ENCODE data around the gene TTC9C.
"Not testable (repeated sequence)": the region's sequence is repeated elsewhere in the genome, so short reads cannot be mapped to it uniquely, and the experiment has no call there.

TTC9C gene

DNA sequence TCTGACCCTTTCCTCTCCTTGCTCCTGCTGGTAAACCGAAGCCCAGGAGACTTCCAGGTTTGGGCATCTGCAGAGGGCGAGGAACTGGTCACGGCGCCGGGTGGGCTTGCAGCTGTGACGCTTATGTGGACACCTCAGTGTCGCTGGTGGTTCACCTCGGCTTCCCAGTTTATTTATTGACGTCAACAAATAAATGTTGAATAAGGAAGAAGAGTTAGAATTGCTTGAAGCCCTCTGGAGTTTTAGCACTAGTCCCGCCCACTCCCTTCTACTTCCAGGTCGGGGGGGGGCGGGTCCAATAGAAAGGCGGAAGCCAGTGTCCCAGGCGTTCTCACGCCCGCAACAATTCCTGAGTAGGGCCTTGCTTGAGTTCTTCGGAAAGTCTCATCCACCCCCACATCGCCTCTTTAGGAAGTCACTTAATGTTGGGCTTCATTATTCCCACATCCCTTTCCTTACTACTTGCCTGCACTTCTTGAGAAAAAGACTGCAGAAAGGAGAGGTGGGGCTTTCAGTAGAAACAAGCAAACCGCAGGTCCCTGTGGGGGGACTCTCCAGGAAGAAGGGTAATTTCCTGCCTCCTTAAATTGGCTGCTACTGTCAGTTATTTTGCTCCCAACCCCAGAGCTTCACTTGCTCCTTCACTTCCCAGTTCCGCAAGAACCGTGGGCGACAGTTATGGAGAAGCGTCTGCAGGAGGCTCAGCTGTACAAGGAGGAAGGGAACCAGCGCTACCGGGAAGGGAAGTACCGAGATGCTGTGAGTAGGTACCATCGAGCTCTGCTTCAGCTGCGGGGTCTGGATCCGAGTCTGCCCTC lies at the start of gene TTC9C:
Gene TTC9C, plus strand, starts transcription at position 316 of the 818 bp plus-strand sequence. Its CDS starts 363 bp downstream, at position 679.
- peak; percentile 73 to 79 for DNase-seq (ENCODE audit: low read depth in 2 of 2)

DNA sequence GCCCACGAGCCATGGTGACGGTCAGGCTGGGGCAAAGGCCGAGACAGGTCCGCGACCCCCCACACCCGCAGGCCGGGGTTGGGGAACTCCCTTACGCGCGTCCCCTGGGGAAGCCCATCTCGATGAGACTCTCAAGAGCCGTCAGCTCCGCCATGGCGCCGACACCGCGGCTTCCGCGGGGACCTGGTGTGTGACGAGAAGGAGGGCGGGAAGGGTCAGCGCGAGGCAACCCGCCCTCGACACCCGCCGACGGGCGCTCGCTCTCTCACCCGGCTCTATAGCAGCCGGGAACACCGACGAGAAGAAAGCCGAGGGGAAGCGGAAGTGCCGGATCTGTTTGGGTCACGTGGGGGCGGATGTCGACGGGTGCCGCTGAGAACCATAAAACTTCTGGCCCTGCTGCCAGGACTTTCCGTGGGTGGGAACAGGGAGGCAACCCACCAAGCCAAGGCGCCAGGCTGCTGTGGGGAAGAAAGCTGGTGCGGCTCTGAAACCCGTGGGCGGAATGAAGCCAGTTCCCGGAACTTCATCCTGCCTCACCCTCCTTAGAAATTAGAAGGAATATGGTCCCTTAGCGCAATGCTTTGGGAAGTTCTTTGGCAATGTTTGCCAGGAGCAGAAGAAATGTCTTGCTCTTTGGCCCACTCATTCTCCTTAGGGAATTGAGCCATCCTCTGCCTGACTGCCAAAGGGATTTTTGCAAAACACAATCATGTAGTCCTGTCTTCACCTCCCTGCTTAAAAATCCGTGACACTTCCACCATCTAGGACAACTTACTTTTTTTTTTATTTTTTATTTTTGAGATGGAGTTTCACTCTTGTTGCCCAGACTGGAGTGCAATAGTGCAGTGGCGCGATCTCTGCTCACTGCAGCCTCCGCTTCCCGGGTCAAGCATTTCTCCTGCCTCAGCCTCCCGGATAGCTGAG lies 49.3 kb upstream of the TTC9C start, which contains the start of gene UBXN1:
Gene UBXN1, minus strand, starts transcription at position 304 of the 927 bp plus-strand sequence. Its CDS starts 150 bp downstream, at position 154.
- DNase-seq (ENCODE audit: low read depth in 2 of 2), result peak; percentile 82 to 86

DNA sequence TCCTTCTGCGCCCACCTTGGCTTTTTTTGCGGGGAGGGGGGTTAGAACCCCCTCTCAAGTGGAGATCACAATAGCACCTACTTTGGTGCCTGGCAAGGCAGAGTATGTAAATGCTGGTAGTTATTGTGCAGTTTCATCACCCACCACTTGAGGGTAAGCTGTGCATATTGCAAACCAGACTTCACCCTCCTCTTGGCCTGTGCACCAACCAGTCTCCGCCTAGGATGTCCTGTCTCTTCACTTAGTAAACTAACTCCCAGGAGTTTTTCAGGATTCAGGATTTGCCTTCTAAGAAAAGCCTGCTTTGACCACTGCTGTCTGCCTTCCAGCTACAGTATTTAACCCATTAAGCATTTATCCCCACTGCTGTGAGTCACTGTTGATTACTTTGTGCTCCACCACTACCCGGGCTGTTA lies 47.5 kb upstream of the TTC9C start:
- DNase-seq (ENCODE audit: low read depth in 2 of 2), result no peak

DNA sequence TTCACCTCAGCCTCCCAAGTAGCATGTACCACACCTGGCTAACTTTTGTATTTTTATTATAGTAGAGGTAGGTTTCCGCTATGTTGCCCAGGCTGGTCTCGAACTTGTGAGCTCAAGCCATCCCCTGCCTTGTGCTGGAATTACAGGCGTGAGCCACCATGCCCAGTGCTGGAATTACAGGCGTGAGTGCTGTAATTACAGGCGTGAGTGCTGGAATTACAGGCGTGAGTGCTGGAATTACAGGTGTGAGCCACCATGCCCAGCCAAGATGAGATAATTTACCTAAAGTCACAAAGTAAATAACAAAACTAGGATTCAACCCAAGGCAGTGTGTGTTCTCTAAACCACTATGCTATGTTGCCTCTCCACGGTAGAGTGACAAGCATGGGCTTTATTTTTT lies 45.8 kb upstream of the TTC9C start:
- no peak for DNase-seq (ENCODE audit: low read depth in 2 of 2)

DNA sequence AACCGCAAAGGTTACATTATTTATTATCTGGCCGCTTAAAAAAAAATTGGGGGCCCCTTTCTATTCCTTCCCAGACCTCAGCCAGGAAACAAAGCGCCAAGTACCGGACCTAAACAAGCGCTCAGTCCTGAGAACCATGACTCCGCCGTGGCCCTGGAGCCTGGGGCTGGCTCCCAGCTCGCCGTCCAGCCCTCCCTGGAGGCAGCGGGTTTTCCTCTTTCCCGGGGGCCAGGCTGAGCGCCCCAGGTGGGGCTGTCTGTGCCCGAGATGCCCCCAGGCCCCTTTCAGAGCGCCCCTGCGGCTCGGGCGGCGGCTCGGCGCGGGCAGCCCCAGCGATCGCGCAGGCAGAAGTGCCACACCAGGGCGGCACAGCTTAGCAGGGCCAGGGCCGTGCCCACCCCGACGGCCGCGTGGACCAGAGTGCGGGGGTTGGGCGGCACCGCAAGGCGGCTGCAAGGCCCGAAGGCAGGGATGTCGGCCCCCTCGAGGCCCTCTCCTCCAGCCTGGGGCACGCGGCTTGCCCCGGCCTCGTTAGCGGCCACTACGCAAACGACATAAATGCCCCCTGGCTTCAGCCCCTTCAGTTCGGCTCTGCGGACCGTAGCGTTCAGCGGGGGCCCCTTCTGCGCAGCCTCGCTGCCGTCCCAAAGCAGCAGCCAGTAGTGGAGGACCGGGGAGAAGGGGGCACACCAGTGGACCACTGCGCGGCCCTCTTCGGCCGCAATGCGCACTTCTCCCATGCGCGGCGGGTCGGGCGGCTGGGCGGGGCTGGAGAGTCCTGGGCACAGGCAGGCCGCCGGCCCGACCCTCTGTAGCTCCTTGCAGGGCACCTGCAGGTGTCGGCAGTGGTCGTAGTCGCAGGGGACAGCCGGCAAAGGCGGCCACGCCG lies 40.5 kb upstream of the TTC9C start:
- no peak for DNase-seq (ENCODE audit: low read depth in 2 of 2)

GRCh38 chr11:62688491-62688890 lies 39.8 kb upstream of the TTC9C start:
- no peak for DNase-seq (ENCODE audit: low read depth in 2 of 2)

DNA sequence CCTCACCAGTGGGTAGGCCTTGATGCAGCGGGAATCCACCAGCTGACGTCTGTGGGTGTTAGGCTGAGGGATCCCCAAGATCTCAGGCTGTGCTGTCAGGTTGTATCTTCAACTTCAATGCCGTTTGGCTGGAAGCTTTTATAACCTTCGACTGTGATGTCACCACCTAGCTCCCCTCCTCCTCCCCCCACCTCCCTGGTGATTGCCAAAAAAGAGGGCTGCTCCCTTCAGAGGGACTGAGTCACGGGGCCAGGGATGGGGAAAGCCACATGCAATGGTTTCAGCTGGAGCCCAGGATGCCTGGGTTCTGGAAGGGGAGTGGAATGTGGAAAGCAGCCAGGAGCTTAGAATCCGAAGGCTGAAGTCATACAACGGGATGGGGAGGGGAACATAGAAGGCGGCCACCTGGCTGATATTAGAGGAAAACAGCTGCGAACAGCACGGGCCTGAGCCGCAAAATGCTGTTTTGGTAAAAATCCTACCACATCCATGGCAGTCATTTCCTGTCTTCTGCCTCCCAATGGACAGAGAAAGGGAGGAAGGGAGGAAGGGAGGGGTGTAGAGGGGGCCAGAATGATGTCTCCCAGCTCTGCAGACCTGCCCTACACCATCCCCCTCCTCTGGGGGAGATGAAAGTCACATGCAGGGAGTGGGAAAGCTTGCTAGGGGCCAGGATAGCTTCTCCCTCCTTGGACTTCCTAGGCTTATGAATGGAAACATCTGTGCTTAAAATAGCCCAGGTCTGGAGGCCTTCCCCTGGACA lies 38.7 kb upstream of the TTC9C start, which contains the start of gene LRRN4CL:
Gene LRRN4CL, minus strand, starts transcription at position 110 of the 763 bp plus-strand sequence. CDS start 1,022 bp downstream, outside the sequence.
- no peak for DNase-seq (ENCODE audit: low read depth in 2 of 2)

DNA sequence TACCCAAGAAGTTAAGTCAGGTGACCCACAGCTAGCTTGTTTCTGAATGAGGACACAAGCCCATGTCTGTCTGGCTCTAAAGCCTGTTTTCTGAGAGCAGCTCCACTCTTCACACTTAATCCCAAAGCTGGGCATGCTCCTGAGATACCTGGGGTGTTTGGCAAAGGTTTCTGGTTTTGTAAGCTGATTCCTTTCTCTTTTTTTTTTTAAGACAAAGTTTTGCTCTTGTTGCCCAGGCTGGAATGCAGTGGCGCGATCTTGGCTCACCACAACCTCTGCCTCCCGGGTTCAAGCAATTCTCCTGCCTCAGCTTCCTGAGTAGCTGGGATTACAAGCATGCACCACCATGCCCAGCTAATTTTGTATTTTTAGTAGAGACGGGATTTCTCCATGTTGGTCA lies 34.7 kb upstream of the TTC9C start:
- not testable (repeated sequence) for DNase-seq (ENCODE audit: low read depth in 2 of 2)

- DNase-seq (ENCODE audit: low read depth in 2 of 2), result peak; percentile 55 to 69
Observed at GRCh38 chr11:62694455-62695167, 33.7 kb upstream of the TTC9C start.

DNA sequence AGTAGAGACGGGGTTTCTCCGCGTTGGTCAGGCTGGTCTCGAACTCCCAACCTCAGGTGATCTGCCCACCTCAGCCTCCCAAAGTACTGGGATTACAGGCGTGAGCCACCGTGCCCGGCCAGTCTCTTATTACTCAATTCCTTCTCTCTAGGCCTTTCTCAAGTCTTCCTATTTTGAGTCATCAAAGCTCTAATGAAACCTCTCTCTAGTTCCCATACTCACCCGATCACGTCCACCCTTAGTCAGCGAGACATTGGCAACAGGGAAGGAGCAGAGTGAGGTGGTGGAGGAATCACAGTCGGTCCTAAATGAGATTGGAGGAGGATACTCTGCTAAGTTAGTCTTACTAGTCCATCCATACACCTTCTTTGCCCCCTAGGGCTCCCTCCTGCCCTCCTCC lies 26.0 kb upstream of the TTC9C start:
- DNase-seq (ENCODE audit: low read depth in 2 of 2), result no peak

GRCh38 chr11:62703921-62704320 lies 24.4 kb upstream of the TTC9C start:
- not testable (repeated sequence) for DNase-seq (ENCODE audit: low read depth in 2 of 2)

DNA sequence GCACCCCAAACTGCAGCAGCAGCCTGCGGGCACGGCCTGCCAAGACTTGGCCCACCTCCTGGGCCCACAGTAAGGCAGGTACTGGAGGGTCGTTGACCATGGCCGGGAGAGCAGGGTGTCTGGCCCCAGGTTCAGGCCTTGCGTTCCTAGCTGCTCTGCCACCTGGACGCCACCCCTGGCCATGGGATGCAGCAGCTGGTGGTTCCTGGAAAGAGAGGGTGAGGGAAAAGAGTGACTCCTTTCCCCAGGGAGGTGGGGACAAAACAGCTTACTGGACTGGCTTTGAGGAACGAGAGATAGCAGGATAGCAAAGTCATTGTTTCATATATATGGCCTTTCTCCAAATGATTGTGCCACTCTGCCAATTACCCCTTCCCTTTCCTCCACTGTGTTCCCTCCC lies 22.9 kb upstream of the TTC9C start:
- no peak for DNase-seq (ENCODE audit: low read depth in 2 of 2)

DNA sequence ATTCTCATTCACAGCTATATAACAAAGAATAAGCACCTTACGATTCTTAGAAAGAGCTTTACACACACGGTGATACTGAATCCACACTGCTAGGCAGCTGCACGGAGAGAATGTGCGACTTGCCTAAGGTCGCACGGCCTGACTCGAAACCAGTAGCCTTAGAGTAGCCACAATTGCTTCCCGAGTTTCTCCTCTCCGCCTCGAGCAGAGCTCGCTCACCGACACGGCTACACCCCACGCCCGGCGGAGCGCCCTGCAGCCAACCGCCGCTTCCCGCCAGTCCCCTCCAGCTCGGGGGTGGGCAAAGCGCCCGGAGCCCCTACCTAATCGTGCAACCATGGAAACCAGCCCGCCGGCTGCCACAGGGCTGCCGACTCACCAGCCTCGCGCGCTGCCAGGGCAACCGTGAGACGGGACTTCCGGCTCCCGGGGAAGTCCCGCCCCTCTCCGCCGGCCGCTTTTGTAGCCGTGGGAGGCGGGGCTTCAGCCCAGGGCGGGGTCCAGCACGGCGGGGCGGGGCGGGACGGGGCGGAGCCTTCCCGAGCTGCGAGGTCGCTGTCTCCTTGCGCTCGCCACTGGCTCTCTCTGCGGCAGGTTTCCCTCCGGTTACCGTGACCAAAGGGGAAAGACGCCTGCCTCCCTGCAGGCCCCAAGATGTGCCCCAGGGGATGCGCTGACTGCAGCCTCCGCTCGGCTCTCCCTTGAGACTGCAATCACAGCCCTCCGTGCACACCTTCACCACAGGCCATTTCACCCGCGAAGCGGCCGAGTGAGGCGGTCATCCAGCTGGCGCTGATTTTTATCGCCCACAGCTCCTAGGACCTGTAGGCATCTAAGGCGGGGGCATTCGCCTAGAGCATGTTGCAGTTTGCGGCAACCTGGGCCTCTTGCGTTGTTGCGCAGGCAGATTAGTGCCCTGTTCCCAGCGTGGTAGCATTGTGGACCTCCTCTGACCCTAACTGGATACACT lies 22.1 kb upstream of the TTC9C start:
- DNase-seq (ENCODE audit: low read depth in 2 of 2), result peak; percentile 84 to 92

- DNase-seq (ENCODE audit: low read depth in 2 of 2), result no peak
Observed at GRCh38 chr11:62706850-62707247, 21.4 kb upstream of the TTC9C start.

DNA sequence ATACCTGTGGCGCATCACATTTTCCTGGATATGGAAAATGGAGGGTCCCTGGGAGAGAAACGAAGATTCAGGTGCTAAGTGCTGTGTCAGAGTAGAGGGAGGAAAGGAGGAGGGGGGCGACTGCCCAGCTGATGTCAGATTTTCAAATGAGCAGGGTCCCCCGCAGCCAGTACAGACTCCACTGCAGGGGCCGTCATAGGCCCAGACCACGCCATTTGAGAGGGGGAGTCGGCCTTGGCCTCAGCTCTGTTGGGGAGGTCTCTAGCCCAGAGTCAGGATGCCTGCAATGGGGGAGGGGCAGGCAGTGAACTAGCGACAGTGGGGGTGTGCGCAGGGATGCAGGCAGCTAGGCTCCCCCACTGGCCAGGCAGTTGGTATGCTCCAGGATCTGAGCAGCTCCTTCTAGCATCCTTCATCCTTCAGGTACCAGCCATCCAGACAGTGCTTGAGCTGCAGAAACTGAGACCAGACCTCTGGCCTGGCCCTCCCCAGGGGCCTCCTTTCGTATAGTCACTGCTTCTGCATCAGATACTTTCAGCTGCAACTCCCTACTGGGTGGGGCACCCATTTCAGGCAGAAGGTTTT lies 20.9 kb upstream of the TTC9C start, which contains the start of the genes BSCL2 and GNG3:
Gene BSCL2, minus strand, starts transcription at position 148 of the 585 bp plus-strand sequence. CDS start 229 bp downstream, outside the sequence.
Gene GNG3, plus strand, starts transcription at position 400 of the 585 bp plus-strand sequence. CDS start 620 bp downstream, outside the sequence.
- DNase-seq (ENCODE audit: low read depth in 2 of 2), result no peak

DNA sequence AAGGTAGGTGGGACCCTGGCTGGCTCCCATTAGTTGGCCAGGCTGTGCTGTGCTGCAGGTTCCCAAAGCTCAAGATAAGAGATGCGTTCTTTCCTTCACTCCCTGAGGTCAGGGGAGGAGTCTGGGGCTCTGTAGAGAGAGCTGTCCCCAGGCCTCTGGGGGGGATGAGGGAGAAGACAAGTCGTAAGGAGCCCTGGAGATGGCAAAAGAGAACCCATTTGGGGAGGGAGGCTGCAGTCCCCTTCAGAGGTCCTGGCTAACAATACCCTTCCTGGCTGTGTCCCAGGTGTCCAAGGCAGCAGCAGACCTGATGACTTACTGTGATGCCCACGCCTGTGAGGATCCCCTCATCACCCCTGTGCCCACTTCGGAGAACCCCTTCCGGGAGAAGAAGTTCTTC lies 19.9 kb upstream of the TTC9C start:
- DNase-seq (ENCODE audit: low read depth in 2 of 2), result no peak

DNA sequence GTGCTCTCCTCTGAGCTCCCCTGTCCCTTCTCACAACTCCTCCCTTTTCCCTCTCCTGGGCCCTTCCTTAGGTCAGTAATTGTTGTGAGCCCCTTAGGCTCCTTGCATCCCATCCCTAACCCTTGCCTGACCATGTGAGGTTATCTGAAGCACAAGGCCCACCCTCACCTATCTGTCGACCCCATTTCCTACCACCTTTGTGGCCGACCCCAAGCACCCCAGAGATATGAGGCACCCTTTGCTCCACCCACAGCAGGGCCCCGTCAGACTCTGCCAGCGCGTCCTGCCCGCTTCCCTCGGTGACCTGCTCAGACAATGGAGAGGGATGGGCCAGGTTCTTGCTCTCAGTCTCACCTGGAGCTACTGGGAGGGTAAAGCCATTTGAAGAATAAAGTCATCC lies 19.5 kb upstream of the TTC9C start:
- DNase-seq (ENCODE audit: low read depth in 2 of 2), result peak in 1 of 2 donors; percentile 32
